ENCODE results near the gene CDHR3. TPM values are rescaled to one million over a fixed set of nuclear protein-coding genes. Genes with fewer than 3 reads are reported as not detected.

The CDHR3 gene
- total and polyA plus RNA-seq, 2 of the 8 experiments (the other 6 are each of a cell fraction or from before 2014, with no cell fraction given) = 6.4 to 6.8 TPM

GRCh38 chr7:106056513-106057203 lies 93.6 kb downstream of the CDHR3 start:
- Histone ChIP-seq H3K23me2 (ENCODE audit: low read depth, low read length) (no peaks in the 10 kb centered on the region), H4K5ac (ENCODE audit: insufficient read length, low read depth, low read length) (no peak overlapping the region), H2BK12ac (ENCODE audit: low read depth, low read length) (no peak overlapping the region), H4K8ac (ENCODE audit: extremely low read depth, insufficient read depth, low read length) (no peak overlapping the region), H3K9me3 (ENCODE audit: insufficient read depth in 2 of 2, low read depth in 1 of 2, low read length in 1 of 2) (peaks cover 4 to 5% of the 10 kb centered on the region in 2 experiments; a peak in 2 of 4 replicates), H3K18ac (ENCODE audit: extremely low read depth, low read length) (no peak overlapping the region), H4K91ac (replicated peaks; ENCODE audit: insufficient read length, low read length) (no peak overlapping the region), H2BK5ac (ENCODE audit: low read depth, low read length) (no peak overlapping the region), H4K20me1 (replicated peaks in 1 of 2; ENCODE audit: control insufficient read depth in 1 of 2, insufficient read depth in 2 of 2, low read length in 2 of 2) (no peaks in the 10 kb centered on the region), H3K79me1 (ENCODE audit: low read depth, low read length) (no peaks in the 10 kb centered on the region), H3K23ac (ENCODE audit: insufficient read length) (no peak overlapping the region), H2AK5ac (ENCODE audit: low read depth, low read length) (no peak overlapping the region), H2AFZ (ENCODE audit: low read length) (peak overlapping the region; percentile 86; the same call in 1 of the 2 replicates), H2BK15ac (ENCODE audit: low read length) (no peak overlapping the region), H3K4ac (replicated peaks; ENCODE audit: insufficient read length, low read depth, low read length) (no peak overlapping the region), H3K36me3 (ENCODE audit: control insufficient read depth in 2 of 4, insufficient read depth in 4 of 4, low read length in 3 of 4) (no peaks in the 10 kb centered on the region), H3K56ac (replicated peaks; ENCODE audit: insufficient read length, low read depth, low read length) (no peak overlapping the region), H3K27ac (ENCODE audit: low read depth, low read length) (no peak overlapping the region), H2BK20ac (ENCODE audit: low read length) (no peak overlapping the region), H3K79me2 (ENCODE audit: control insufficient read depth in 1 of 2, insufficient read depth in 2 of 2, low read length in 2 of 2) (no peaks in the 10 kb centered on the region), H3K27me3 (replicated peaks in 1 of 4; ENCODE audit: control insufficient read depth in 3 of 4, extremely low read depth in 1 of 4, insufficient read depth in 3 of 4, low read length in 3 of 4) (no peaks in the 10 kb centered on the region), H3K14ac (ENCODE audit: insufficient read length) (no peak overlapping the region), H3K4me2 (ENCODE audit: insufficient read depth in 1 of 2, low read depth in 2 of 2, low read length in 2 of 2) (no peak overlapping the region), H3K4me3 (ENCODE audit: extremely low read depth in 1 of 4, insufficient read depth in 2 of 4, low read depth in 3 of 4, low read length in 4 of 4) (no peak overlapping the region), H3K4me1 (replicated peaks in 1 of 4; ENCODE audit: control insufficient read depth in 3 of 4, insufficient read depth in 4 of 4, low read length in 3 of 4) (peaks cover 0 to 5% (median 2%) of the 10 kb centered on the region in 4 experiments; a peak in 3 of 7 replicates), H3K9ac (replicated peaks in 1 of 4; ENCODE audit: extremely low read depth in 1 of 4, low read depth in 3 of 4, low read length in 3 of 4) (no peak overlapping the region), H2BK120ac (replicated peaks; ENCODE audit: low read depth, low read length) (no peak overlapping the region)
- 69% methylated on average over 9 of the region's 9 CpGs; no CpG with 5 or more reads in 1 of the 2 experiments for WGBS, 2 experiments (ENCODE audit: extremely low coverage in 1 of 2, insufficient coverage in 1 of 2, insufficient read length in 1 of 2, insufficient replicate concordance in 2 of 2, low coverage in 1 of 2, low lambda C conversion rate in 2 of 2, missing lambda C conversion rate in 1 of 2)
- FAIRE-seq (peak; percentile 45), DNase-seq (ENCODE audit: low read depth in 1 of 2, low spot score in 2 of 2) (peak in 1 of 2 experiments; percentile 71)
- ChIA-PET CTCF (ENCODE audit: partially characterized antibody) (interaction anchor here (0.6 to 13.0 kb wide), 21 partner anchors 12 to 400 kb away, joined by 3 to 154 read pairs (median 6); no protein-coding TSS in a partner anchor), POLR2A (ENCODE audit: partially characterized antibody) (no interaction called here)
- TF ChIP-seq CHD2 (IDR thresholded peaks at IDR 0.05; ENCODE audit: low read length) (no peak), CREB1 (IDR thresholded peaks at IDR 0.05) (peak; percentile 45; the same call in 1 of the 2 replicates), EP300 (IDR thresholded peaks at IDR 0.05; ENCODE audit: borderline replicate concordance in 1 of 2, low read depth in 2 of 2, low read length in 2 of 2) (no peak), JUND (IDR thresholded peaks at IDR 0.05; ENCODE audit: low read length) (no peak), RAD21 (IDR thresholded peaks at IDR 0.05 in 1 of 2, conservative IDR thresholded peaks at IDR 0.05 in 1 of 2; ENCODE audit: low read depth in 2 of 2, low read length in 2 of 2) (peak; percentile 88 to 92), CEBPB (IDR thresholded peaks at IDR 0.05; ENCODE audit: low read depth, low read length) (no peak), CTCF (IDR thresholded peaks at IDR 0.05; ENCODE audit: control extremely low read depth in 1 of 3, insufficient read depth in 1 of 3, low read depth in 1 of 3, low read length in 3 of 3) (peak; percentile 83 to 95 (median 91)), ZNF274 (IDR thresholded peaks at IDR 0.05; ENCODE audit: borderline replicate concordance, extremely low read depth, low read length) (no peak)
